Measurements from ENCODE around the gene TTLL4.

DNA sequence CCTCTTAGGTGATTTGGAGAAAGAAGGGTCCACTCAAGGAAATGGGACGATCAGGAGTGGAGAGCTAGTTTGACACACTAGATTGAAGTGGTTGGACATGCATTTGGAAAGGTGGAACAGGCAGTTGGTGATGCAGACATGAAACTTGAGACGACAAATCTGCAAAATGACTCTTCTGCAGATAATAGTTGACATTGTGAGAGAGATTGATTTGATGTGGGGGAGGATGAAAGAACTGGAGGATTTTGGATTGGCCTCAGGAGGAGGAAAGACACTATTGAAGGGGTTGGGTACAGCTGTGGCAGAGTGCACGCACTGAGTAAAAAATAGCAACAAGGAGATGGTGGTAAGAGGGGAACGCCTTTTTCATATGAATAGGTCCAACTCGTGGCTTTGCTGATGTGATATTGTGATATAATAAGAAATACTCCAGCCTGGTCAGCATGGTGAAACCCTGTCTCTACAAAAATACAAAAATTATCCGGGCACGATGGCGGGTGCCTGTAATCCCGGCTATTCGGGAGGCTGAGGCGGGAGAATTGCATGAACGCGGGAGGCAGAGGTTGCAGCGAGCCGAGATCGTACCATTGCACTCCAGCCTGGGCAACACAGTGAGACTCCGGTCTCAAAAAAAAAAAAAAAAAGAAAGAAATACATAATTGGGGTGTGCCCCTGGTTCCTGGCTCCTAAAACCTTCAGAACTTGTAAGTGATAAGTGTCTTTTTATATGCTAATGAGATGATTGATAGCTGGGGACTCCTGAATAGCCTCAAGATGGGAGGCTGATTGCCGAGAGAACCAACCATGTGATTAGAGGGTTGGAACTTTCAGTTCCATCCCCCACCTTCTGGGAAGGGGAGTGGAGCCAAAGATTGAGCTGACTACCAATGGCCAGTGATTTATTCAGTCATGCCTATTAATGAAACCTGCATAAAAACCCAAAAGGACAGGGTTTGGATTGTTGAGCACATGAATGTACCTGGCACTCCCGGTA, 9.7 kb downstream of the TTLL4 start:
- TF ChIP-seq, protein P1, sequence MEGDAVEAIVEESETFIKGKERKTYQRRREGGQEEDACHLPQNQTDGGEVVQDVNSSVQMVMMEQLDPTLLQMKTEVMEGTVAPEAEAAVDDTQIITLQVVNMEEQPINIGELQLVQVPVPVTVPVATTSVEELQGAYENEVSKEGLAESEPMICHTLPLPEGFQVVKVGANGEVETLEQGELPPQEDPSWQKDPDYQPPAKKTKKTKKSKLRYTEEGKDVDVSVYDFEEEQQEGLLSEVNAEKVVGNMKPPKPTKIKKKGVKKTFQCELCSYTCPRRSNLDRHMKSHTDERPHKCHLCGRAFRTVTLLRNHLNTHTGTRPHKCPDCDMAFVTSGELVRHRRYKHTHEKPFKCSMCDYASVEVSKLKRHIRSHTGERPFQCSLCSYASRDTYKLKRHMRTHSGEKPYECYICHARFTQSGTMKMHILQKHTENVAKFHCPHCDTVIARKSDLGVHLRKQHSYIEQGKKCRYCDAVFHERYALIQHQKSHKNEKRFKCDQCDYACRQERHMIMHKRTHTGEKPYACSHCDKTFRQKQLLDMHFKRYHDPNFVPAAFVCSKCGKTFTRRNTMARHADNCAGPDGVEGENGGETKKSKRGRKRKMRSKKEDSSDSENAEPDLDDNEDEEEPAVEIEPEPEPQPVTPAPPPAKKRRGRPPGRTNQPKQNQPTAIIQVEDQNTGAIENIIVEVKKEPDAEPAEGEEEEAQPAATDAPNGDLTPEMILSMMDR (IDR thresholded peaks at IDR 0.05): no peak
- TF ChIP-seq POLR2A (IDR thresholded peaks at IDR 0.05): no peak

Data from testis (tissue), 2 donors.